H1 (cell line): ENCODE measurements around the gene PFN3. TPM values are rescaled to one million over a fixed set of nuclear protein-coding genes. Genes with fewer than 3 reads are reported as not detected.

Experiments used
- BCL11A ChIP-seq, 2 experiments: IDR thresholded peaks; one replicate each; pipeline ENCODE4 v1.6.1; 2011; ENCODE audit warnings: low read depth in 2 of 2, low read length in 2 of 2, mild to moderate bottlenecking in 2 of 2
- CREB1 ChIP-seq: IDR thresholded peaks from 2 replicates; pipeline ENCODE4 v1.6.1; 2012; ENCODE audit warnings: inconsistent platforms
- GABPA ChIP-seq: IDR thresholded peaks from 2 replicates; pipeline ENCODE4 v1.6.1; 2011; ENCODE audit warnings: mild to moderate bottlenecking, low read length, moderate library complexity, borderline replicate concordance; ENCODE audit not compliant: insufficient read depth
- KDM4A ChIP-seq: IDR thresholded peaks from one replicate; pipeline ENCODE4 v1.7.1; 2012; ENCODE audit warnings: low read depth, mild to moderate bottlenecking, moderate library complexity, low read length, inconsistent platforms; ENCODE audit not compliant: severe bottlenecking
- POLR2A ChIP-seq, 2 experiments: IDR thresholded peaks; 1 replicate in 1 of 2; 2 replicates in 1 of 2; pipeline ENCODE4 v1.6.1; 2011; ENCODE audit warnings: low read depth in 2 of 2, low read length in 2 of 2, mild to moderate bottlenecking in 2 of 2; ENCODE audit errors: control extremely low read depth in 1 of 2
- RFX5 ChIP-seq: IDR thresholded peaks from 2 replicates; pipeline ENCODE4 v1.6.1; 2011; ENCODE audit warnings: low read depth, low read length, improper control_type of control experiment, borderline replicate concordance
- SP2 ChIP-seq: IDR thresholded peaks from 2 replicates; pipeline ENCODE4 v1.6.1; 2012; ENCODE audit warnings: mild to moderate bottlenecking, low read length, inconsistent platforms
- SP4 ChIP-seq: IDR thresholded peaks from 2 replicates; pipeline ENCODE4 v1.6.1; 2012; ENCODE audit warnings: low read length, inconsistent platforms
- polyA plus RNA-seq, 7 experiments: library from polyadenylated mRNA; depleted of rRNA in 3 of 7; stranded (reverse) in 5 of 7; unstranded in 2 of 7; fragments of >200 nt in 5 of 7; fragments of 200-250 nt in 2 of 7; gene quantifications; 1 replicate in 5 of 7; 2 replicates in 1 of 7; 4 replicates in 1 of 7; pipeline versions ENCODE4 v1.2.1 to v1.2.3, GENCODE V29; 2011 to 2013; ENCODE audit warnings: missing spikeins in 2 of 7, mixed read lengths in 2 of 7
- total RNA-seq: library from RNA; stranded (reverse); fragmentation: NEBNext Ultra II Directional; extraction: Animal tissue kit (Norgen Biotek cat#: 25700); gene quantifications from 2 replicates; pipeline ENCODE4 v1.2.1, GENCODE V29; 2021
- TF ChIP-seq, protein P1 (sequence below): fragments of 300-600 bp; sonication (generic); IDR thresholded peaks from 2 replicates; pipeline ENCODE4 v1.7.1; 2012; ENCODE audit warnings: low read length, moderate library complexity, mild to moderate bottlenecking, inconsistent platforms; ENCODE audit not compliant: insufficient replicate concordance

The PFN3 gene
- total and polyA plus RNA-seq, 2 of the 8 experiments (the other 6 are each of a cell fraction or from before 2014, with no cell fraction given), result not detected

DNA sequence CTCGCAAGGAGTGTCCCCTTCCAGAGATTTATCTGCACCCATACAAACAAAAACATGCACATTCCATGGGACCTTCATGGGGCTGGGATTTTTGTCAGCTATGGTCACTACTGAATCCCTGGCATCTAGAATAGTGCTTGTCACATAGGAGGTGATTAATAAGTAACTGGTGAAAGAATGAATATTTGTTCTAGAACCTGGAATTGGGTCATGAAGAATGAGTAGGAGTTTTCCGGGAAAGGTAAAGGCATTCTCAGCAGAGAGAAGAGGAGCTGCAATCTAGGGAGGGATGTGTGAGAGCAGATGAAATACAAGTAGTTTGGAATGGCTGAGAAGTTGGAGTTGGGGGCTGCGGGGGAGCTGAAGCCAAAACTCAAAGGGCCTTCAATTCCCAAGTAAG lies 46.2 kb downstream of the PFN3 start (continued):
- TF ChIP-seq, protein P1, sequence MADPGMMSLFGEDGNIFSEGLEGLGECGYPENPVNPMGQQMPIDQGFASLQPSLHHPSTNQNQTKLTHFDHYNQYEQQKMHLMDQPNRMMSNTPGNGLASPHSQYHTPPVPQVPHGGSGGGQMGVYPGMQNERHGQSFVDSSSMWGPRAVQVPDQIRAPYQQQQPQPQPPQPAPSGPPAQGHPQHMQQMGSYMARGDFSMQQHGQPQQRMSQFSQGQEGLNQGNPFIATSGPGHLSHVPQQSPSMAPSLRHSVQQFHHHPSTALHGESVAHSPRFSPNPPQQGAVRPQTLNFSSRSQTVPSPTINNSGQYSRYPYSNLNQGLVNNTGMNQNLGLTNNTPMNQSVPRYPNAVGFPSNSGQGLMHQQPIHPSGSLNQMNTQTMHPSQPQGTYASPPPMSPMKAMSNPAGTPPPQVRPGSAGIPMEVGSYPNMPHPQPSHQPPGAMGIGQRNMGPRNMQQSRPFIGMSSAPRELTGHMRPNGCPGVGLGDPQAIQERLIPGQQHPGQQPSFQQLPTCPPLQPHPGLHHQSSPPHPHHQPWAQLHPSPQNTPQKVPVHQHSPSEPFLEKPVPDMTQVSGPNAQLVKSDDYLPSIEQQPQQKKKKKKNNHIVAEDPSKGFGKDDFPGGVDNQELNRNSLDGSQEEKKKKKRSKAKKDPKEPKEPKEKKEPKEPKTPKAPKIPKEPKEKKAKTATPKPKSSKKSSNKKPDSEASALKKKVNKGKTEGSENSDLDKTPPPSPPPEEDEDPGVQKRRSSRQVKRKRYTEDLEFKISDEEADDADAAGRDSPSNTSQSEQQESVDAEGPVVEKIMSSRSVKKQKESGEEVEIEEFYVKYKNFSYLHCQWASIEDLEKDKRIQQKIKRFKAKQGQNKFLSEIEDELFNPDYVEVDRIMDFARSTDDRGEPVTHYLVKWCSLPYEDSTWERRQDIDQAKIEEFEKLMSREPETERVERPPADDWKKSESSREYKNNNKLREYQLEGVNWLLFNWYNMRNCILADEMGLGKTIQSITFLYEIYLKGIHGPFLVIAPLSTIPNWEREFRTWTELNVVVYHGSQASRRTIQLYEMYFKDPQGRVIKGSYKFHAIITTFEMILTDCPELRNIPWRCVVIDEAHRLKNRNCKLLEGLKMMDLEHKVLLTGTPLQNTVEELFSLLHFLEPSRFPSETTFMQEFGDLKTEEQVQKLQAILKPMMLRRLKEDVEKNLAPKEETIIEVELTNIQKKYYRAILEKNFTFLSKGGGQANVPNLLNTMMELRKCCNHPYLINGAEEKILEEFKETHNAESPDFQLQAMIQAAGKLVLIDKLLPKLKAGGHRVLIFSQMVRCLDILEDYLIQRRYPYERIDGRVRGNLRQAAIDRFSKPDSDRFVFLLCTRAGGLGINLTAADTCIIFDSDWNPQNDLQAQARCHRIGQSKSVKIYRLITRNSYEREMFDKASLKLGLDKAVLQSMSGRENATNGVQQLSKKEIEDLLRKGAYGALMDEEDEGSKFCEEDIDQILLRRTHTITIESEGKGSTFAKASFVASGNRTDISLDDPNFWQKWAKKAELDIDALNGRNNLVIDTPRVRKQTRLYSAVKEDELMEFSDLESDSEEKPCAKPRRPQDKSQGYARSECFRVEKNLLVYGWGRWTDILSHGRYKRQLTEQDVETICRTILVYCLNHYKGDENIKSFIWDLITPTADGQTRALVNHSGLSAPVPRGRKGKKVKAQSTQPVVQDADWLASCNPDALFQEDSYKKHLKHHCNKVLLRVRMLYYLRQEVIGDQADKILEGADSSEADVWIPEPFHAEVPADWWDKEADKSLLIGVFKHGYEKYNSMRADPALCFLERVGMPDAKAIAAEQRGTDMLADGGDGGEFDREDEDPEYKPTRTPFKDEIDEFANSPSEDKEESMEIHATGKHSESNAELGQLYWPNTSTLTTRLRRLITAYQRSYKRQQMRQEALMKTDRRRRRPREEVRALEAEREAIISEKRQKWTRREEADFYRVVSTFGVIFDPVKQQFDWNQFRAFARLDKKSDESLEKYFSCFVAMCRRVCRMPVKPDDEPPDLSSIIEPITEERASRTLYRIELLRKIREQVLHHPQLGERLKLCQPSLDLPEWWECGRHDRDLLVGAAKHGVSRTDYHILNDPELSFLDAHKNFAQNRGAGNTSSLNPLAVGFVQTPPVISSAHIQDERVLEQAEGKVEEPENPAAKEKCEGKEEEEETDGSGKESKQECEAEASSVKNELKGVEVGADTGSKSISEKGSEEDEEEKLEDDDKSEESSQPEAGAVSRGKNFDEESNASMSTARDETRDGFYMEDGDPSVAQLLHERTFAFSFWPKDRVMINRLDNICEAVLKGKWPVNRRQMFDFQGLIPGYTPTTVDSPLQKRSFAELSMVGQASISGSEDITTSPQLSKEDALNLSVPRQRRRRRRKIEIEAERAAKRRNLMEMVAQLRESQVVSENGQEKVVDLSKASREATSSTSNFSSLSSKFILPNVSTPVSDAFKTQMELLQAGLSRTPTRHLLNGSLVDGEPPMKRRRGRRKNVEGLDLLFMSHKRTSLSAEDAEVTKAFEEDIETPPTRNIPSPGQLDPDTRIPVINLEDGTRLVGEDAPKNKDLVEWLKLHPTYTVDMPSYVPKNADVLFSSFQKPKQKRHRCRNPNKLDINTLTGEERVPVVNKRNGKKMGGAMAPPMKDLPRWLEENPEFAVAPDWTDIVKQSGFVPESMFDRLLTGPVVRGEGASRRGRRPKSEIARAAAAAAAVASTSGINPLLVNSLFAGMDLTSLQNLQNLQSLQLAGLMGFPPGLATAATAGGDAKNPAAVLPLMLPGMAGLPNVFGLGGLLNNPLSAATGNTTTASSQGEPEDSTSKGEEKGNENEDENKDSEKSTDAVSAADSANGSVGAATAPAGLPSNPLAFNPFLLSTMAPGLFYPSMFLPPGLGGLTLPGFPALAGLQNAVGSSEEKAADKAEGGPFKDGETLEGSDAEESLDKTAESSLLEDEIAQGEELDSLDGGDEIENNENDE, result no peak
- TF ChIP-seq POLR2A (IDR thresholded peaks at IDR 0.05; ENCODE audit: control extremely low read depth in 1 of 2, low read depth in 2 of 2, low read length in 2 of 2), result no peak
- no peak for TF ChIP-seq CREB1
- no peak for TF ChIP-seq SP4
- TF ChIP-seq BCL11A (IDR thresholded peaks at IDR 0.05; ENCODE audit: low read depth in 2 of 2, low read length in 2 of 2), result no peak
- no peak for TF ChIP-seq KDM4A
- no peak for TF ChIP-seq SP2
- TF ChIP-seq RFX5, result no peak
- TF ChIP-seq GABPA, result no peak
